Smooth muscle cell (in vitro differentiated cells): ENCODE results near the gene SLC35B2. TPM values are rescaled to one million over a fixed set of nuclear protein-coding genes. Genes with fewer than 3 reads are reported as not detected.

Source experiments
- DNase-seq: peaks from one replicate; lab custom pipeline; 2025; ENCODE audit not compliant: unreplicated experiment; lab: John Stamatoyannopoulos, UW
- H2AFZ ChIP-seq: fragments of 200-600 bp; sonication (generic); 2 replicates; pipeline ENCODE4 v1.6.0; 2016; ENCODE audit warnings: antibody characterized with exemption, low read depth, mild to moderate bottlenecking
- H3F3A ChIP-seq: fragments of 200-600 bp; sonication (generic); 2 replicates; pipeline ENCODE4 v1.6.0; 2017; ENCODE audit warnings: antibody characterized with exemption, low read depth
- H3K27ac ChIP-seq: fragments of 200-600 bp; sonication (generic); 2 replicates; pipeline ENCODE4 v1.5.1; 2016; ENCODE audit warnings: low read depth, mild to moderate bottlenecking
- H3K27me3 ChIP-seq: fragments of 200-600 bp; sonication (generic); 2 replicates; pipeline ENCODE4 v1.6.1; 2016; ENCODE audit warnings: low read depth, mild to moderate bottlenecking
- H3K36me3 ChIP-seq: fragments of 200-600 bp; sonication (generic); 2 replicates; pipeline ENCODE4 v1.5.1; 2016; ENCODE audit warnings: low read depth
- H3K4me1 ChIP-seq: fragments of 200-600 bp; sonication (generic); 2 replicates; pipeline ENCODE4 v1.5.1; 2016; ENCODE audit warnings: low read depth
- H3K4me2 ChIP-seq: fragments of 200-600 bp; sonication (generic); 2 replicates; pipeline ENCODE4 v1.6.0; 2016; ENCODE audit warnings: mild to moderate bottlenecking
- H3K4me3 ChIP-seq: fragments of 200-600 bp; sonication (generic); 2 replicates; pipeline ENCODE4 v1.5.1; 2016; ENCODE audit warnings: mild to moderate bottlenecking
- H3K79me2 ChIP-seq: fragments of 200-600 bp; sonication (generic); 2 replicates; pipeline ENCODE4 v1.6.0; 2016; ENCODE audit warnings: low read depth, mild to moderate bottlenecking
- H3K9ac ChIP-seq: fragments of 200-600 bp; sonication (generic); 2 replicates; pipeline ENCODE4 v1.6.0; 2016; ENCODE audit warnings: low read depth
- H3K9me3 ChIP-seq: fragments of 200-600 bp; sonication (generic); replicated peaks from 2 replicates; pipeline ENCODE4 v1.5.1; 2016; ENCODE audit warnings: low read depth
- H4K20me1 ChIP-seq: fragments of 200-600 bp; sonication (generic); 2 replicates; pipeline ENCODE4 v1.6.0; 2016; ENCODE audit warnings: low read depth
- CTCF ChIP-seq: fragments of 200-600 bp; sonication (generic); IDR thresholded peaks from 2 replicates; pipeline ENCODE4 v1.5.1; 2017; ENCODE audit warnings: borderline replicate concordance, mild to moderate bottlenecking, antibody characterized with exemption; ENCODE audit not compliant: insufficient read depth, poor library complexity, severe bottlenecking
- WGBS: methylation state at CpG from one replicate; pipeline ENCODE4 v1.1.7; 2016; ENCODE audit warnings: low lambda C conversion rate; 5-methylcytosine and 5-hydroxymethylcytosine counted together
- polyA plus RNA-seq: library from polyadenylated mRNA; unstranded; fragments of >200 nt; fragmentation: Nextera tagmentation; extraction: Ambion mirVana; gene quantifications from 2 replicates; pipeline ENCODE4 v1.2.1, GENCODE V29; 2016
- total RNA-seq: library from RNA; depleted of rRNA; stranded (reverse); fragments of >200 nt; gene quantifications from 2 replicates; pipeline ENCODE4 v1.2.3, GENCODE V29; 2014

Gene SLC35B2
- total and polyA plus RNA-seq, 2 experiments from 2014 or later, result 68.6 to 112 TPM

- no peak for TF ChIP-seq CTCF
- H3K27me3 ChIP-seq, result peaks cover 91% of the 10 kb centered on the region
- H4K20me1 ChIP-seq, result no peaks in the 10 kb centered on the region
- peaks cover 4% of the 10 kb centered on the region for H3K4me1 ChIP-seq
- no peak for DNase-seq
- H3F3A ChIP-seq, result no peaks in the 10 kb centered on the region
- no peaks in the 10 kb centered on the region for H3K36me3 ChIP-seq
- no peaks in the 10 kb centered on the region for H3K79me2 ChIP-seq
- H3K4me2 ChIP-seq, result no peak overlapping the region
- WGBS, result 82% methylated on average over 4 of the region's 4 CpGs
- no peak overlapping the region for H3K4me3 ChIP-seq
- H3K9me3 ChIP-seq, result no peaks in the 10 kb centered on the region
- no peak overlapping the region for H3K27ac ChIP-seq
- no peak overlapping the region for H3K9ac ChIP-seq
- no peak overlapping the region for H2AFZ ChIP-seq
These were observed 35.5 kb upstream of the SLC35B2 start for GRCh38 chr6:44292661-44293365.

- H4K20me1 ChIP-seq, result no peaks in the 10 kb centered on the region
- TF ChIP-seq CTCF, result no peak
- no peaks in the 10 kb centered on the region for H3F3A ChIP-seq
- no peak for DNase-seq
- no peak overlapping the region for H3K9ac ChIP-seq
- no peaks in the 10 kb centered on the region for H3K79me2 ChIP-seq
- no peak overlapping the region for H3K27ac ChIP-seq
- H3K4me3 ChIP-seq, result no peak overlapping the region
- H3K27me3 ChIP-seq, result peaks cover 88% of the 10 kb centered on the region
- no peaks in the 10 kb centered on the region for H3K4me1 ChIP-seq
- H3K36me3 ChIP-seq, result no peaks in the 10 kb centered on the region
- H2AFZ ChIP-seq, result no peak overlapping the region
- H3K9me3 ChIP-seq, result no peaks in the 10 kb centered on the region
- WGBS, result 76% methylated on average over 4 of the region's 4 CpGs
- H3K4me2 ChIP-seq, result no peak overlapping the region
These were observed 34.5 kb upstream of the SLC35B2 start for GRCh38 chr6:44291841-44292240.

- WGBS, result 75% methylated on average over 7 of the region's 7 CpGs
- Histone ChIP-seq H3K9ac (no peak overlapping the region), H3K27me3 (peaks cover 79% of the 10 kb centered on the region), H3K27ac (no peak overlapping the region), H3K4me2 (no peak overlapping the region), H3K36me3 (no peaks in the 10 kb centered on the region), H2AFZ (no peak overlapping the region), H3K79me2 (no peaks in the 10 kb centered on the region), H3K9me3 (no peaks in the 10 kb centered on the region), H3F3A (no peaks in the 10 kb centered on the region), H3K4me1 (no peaks in the 10 kb centered on the region), H4K20me1 (no peaks in the 10 kb centered on the region), H3K4me3 (no peak overlapping the region)
- TF ChIP-seq CTCF, result no peak
- no peak for DNase-seq
These were observed 32.5 kb upstream of the SLC35B2 start for GRCh38 chr6:44289726-44290260.

- H3K4me1 ChIP-seq, result no peaks in the 10 kb centered on the region
- H3K27me3 ChIP-seq, result peaks cover 73% of the 10 kb centered on the region
- H3K9ac ChIP-seq, result no peak overlapping the region
- H3K79me2 ChIP-seq, result no peaks in the 10 kb centered on the region
- no peaks in the 10 kb centered on the region for H4K20me1 ChIP-seq
- H3K4me3 ChIP-seq, result no peak overlapping the region
- H3K9me3 ChIP-seq, result no peaks in the 10 kb centered on the region
- no peaks in the 10 kb centered on the region for H3K36me3 ChIP-seq
- H3F3A ChIP-seq, result no peaks in the 10 kb centered on the region
- H3K4me2 ChIP-seq, result no peak overlapping the region
- no peak for DNase-seq
- no peak for TF ChIP-seq CTCF
- WGBS, result 35% methylated on average over 2 of the region's 2 CpGs
- no peak overlapping the region for H2AFZ ChIP-seq
- H3K27ac ChIP-seq, result no peak overlapping the region
These were observed 29.4 kb upstream of the SLC35B2 start for GRCh38 chr6:44286747-44287146.
